ENCODE data around the gene HIGD1C.
A peak's percentile ranks its signal among the peaks of the same experiment; 100 is the strongest.
"Not testable (repeated sequence)": the region's sequence is repeated elsewhere in the genome, so short reads cannot be mapped to it uniquely, and the experiment has no call there.

Gene HIGD1C

DNA sequence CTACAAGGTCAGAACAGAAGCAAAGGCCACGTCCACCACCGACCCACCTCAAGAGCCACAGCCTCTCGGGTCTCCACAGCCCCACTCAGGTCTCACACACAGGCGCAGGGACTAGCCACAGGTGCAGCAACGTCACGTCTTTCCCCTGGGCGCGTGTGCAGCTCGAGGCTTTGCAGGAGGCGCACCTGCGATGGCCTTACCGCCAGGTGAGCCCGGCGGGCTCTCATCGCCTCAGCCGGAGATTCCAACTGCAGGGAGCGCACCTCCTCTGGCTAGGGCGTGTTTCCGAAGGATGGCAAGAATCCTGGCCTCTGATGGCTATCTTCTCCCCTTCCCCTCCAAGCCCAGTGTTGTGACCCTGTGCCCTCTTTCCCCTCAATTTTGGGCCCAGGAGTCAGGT, at the start of gene HIGD1C:
TSS of gene HIGD1C (plus strand) at position 35 of the 400 bp plus-strand sequence. CDS start 1,455 bp downstream, outside the sequence.
- DNase-seq = no peak

DNA sequence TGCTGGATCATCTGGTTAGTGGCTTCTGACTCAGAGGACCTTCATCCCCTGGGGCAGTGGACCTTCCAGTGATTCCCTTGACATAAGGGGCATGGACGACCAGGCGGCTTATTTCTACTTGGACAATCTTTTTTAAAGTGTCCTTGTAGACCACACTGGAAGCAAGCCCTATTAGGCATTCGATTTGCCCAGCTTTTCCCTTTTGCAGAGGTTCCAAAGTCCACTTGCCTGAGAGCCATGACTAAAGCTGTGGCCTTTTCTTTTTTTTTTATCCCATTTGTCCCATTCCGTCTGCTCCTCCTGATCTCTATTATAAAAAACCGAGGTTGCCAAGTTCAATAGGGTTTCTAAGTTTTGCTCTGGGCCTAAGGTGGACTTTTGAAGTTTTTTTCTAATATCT, 43.9 kb upstream of the HIGD1C start:
- not testable (repeated sequence) for DNase-seq

DNA sequence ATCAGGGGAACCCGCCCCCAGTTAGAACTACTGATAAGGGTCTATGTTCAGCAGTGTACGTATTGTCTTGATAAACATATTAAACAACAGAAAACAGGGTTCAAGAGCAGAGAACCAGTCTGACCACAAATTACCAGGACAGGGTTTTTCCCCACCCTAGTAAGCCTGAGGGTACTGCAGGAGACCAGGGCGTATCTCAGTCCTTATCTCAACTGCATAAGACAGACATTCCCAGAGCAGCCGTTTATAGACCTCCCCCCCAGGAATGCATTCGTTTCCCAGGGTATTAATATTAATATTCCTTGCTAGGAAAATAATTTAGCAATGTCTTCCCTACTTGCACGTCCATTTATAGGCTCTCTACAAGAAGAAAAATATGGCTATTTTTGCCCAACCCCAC, 40.0 kb upstream of the HIGD1C start:
- not testable (repeated sequence) for DNase-seq

DNA sequence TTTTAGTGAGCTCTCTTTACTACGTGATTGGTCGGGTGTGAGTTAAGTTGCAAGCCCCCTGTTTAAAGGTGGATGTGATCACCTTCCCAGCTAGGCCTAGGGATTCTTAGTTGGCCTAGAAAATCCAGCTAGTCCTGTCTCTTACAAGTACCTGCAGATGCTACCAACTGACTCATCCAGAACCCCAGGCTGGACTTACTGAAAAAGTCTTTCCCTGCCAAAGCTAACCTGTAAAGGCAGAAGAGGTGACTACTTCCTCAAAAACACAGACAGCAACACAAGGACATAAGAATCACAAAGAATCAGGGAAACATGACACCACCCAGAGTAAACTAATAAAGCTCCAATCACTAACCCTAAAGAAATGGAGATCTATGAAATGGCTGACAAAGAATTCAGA, 39.1 kb upstream of the HIGD1C start:
- no peak for DNase-seq

DNA sequence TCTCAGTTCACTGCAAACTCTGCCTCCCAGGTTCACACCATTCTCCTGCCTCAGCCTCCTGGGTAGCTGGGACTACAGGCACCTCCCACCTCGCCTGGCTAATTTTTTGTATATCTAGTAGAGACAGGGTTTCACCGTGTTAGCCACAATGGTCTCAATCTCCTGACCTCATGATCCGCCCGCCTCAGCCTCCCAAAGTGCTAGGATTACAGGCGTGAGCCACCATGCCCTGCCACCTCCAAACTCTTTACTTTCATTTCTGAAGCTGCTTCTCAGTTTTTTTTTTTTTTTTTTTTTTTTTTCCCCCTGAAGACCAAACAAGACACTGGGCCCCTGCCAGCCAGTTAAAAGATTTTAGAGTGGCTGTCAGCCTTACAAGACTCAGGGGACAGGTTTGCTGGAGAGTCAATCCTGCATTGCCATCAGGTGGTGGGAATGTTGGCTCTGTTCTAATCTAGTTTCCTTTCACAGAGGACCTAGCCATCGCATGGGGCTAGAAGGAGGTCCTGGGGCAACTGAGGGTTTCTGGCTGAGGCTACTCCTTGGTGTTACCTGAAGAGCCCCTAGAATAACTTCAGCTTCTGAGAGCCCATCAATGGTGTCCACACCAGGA, 37.4 kb upstream of the HIGD1C start:
- no peak for DNase-seq

DNA sequence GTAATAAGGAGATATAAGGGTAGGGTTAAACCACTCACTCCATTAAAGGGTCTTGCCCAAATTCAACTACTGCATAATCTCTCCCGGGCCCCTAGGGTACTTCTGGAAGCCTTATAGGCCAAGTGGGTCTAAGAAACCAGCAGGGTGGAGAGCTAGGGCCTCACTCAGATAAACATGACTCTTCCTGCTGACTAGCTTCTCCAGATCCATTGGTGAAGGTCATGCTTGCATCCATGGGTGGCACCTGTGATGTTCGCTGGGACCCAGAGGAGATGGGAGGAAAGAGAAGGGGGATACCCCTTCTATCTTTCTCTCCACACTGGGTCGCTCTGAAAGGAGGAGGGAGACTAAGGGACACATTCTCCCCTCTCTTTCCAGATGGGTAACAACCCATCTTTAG, 36.1 kb upstream of the HIGD1C start:
- DNase-seq = no peak

DNA sequence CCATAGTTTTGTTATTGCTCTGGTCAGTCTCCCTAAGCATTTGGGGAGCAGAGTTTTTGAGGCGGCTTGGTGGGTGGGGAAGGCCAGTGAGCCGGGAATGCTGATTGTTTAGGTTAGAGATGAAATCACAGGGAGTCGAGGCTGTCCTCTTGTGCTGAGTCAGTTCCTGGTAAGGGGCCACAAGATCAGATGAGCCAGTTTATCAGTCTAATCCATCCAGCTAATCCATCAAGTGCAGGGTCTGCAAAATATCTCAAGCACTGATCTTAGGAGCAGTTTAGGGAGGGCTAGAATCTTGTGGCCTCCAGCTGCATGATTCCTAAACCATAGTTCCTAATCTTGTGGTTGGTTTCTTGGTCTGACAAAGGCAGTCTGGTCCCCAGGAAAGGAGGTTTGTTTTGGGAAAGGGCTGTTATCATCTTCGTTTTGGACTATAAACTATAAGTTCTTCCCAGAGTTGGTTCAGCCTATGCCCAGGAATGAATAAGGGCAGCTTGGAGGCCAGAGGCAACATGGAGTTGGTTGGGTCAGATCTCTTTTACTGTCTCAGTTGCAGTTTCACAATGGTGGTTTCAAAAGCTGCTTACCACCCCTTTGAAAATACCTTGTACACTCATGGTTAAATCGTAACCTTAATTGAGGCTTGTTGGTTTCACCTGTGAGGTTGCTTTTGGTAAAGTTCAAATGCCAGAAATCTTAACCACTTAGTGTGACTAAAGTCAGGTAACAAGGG, 33.6 kb upstream of the HIGD1C start:
- DNase-seq = no peak

DNA sequence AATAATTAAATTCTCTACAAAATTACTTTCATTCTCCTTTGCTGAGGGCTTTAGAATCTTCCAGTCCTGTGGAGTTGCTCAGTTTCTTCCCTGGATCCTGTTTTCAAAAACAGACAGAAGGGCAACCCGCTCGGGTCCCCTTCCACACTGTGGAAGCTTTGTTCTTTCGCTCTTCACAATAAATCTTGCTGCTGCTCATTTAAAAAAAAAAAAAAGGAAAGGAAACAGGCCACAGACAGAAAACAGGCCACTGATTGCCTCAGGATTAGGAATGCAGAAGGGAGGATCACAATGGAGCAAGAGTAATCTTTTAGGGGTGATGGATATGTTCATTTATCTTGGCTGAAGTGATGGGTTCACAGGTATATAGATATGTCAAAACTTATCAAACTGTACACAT, 29.5 kb upstream of the HIGD1C start:
- DNase-seq = no peak

DNA sequence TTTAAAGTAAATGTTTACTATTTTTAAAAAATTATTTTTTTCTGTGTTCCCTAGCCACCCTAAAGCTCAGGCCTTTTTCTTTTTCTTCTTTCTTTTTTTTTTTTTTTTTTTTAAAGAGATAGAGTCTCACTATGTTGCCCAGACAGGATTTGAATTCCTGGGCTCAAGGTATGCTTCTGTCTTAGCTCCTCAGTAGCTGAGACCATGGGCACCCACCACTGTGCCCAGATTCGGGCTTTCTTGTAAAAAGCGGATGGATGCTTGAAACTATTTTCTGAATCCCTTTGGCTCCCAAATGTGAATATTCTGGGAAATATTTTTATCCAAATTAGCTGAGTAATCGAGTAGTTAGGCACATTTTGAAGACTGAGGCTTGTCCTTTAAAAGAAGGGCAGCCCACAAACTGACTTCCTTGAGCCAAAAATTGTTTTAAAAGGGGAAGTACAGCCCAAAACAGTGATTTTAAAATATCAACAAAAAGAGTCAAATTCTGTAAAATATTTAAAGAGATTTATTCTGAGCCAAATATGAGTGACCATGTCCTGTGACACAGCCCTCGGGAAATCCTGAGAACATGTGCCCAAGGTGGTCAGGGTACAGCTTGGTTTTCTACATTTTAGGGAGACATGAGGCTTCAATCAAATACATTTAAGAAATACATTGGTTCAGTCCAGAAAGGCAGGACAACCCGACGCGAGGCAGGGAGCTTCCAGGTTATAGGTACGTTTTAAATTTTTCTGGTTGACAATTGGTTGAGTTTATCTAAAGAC, 28.8 kb upstream of the HIGD1C start:
- no peak for DNase-seq

DNA sequence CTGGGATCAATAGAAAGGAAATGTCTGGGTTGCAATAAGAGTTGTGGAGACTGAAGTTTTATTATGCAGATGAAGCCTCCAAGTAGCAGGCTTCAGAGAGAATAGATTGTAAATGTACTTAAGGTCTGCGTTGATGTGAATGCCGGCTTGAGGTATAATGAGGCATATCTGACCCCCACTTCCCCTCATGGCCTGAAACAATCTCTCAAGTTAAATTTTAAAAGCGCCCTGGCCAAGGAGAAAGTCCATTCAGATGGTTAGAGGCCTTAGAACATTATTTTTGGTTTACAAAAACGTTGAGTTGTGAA, 28.3 kb upstream of the HIGD1C start:
- DNase-seq = no peak

DNA sequence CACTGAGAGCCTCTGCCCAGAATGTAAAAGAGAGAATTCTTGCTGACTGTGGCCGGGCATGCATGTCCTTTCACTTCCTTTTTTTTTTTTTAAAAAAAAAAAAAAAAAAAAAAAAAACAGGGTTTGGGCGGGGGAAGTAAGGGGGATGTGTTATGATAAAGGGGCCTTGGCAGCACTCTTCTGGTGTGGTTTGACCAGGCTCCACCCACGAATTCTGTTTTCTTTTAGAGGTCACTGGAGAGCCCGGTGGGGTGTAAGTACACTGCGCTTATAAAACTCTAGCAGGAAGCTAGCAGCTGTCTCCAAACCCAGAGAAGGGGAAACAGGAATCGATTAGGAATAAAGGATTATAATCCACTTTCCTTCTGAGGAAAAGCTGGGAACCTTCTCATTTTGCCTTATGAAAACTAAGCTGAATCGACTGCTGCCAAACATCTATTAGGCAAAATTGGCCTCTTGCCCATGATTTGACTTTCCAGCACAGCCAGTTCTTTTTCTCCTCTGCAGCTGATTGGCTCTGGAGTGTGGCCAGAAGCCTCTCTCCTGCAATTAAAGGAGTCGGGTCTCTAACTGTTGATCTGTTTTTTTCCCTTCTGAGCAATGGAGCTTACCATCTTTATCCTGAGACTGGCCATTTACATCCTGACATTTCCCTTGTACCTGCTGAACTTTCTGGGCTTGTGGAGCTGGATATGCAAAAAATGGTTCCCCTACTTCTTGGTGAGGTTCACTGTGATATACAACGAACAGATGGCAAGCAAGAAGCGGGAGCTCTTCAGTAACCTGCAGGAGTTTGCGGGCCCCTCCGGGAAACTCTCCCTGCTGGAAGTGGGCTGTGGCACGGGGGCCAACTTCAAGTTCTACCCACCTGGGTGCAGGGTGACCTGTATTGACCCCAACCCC, 27.7 kb upstream of the HIGD1C start:
- DNase-seq = peak; percentile 18

DNA sequence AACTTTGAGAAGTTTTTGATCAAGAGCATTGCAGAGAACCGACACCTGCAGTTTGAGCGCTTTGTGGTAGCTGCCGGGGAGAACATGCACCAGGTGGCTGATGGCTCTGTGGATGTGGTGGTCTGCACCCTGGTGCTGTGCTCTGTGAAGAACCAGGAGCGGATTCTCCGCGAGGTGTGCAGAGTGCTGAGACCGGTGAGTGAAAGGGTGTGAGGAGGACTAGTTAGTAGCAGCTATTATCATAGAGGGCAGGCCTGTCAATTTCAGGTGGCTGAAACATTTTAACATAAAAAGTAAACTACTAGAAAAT, 27.0 kb upstream of the HIGD1C start:
- DNase-seq = no peak

DNA sequence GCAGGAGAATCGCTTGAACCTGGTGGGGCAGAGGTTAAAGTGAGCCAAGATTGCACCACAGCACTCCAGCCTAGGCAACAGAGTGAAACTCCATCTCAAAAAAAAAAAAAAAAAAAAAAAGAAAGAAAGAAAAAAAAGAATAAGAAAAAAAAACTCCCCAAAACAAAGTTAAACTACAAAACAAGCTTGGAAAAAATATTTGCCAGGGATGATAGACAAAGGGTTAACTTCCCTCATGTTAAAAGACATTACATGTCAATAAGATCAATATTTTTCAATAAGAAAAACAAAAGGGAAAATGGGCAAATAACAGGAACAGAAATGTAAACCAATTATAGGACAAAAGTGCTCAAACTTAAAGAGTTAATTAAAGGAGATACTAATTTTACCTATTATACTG, 26.4 kb upstream of the HIGD1C start:
- no peak for DNase-seq

DNA sequence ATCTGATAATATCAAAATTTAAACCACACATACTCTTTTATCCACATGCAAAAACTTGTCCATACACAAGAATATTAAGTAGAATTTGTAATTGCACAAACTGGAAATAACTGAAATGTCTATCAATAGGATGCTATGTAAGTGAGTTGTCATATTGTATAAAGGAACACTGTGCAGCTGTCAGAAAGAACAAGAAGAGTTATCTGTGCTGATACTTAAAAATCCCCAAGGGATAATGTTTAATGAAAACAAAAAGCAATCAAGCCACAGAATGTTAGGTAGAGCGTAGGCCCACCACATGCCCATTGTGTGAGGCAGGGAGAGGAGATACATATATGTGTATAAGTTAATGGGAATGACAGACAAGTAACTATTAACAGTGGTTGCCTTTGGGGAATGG, 25.9 kb upstream of the HIGD1C start:
- no peak for DNase-seq

DNA sequence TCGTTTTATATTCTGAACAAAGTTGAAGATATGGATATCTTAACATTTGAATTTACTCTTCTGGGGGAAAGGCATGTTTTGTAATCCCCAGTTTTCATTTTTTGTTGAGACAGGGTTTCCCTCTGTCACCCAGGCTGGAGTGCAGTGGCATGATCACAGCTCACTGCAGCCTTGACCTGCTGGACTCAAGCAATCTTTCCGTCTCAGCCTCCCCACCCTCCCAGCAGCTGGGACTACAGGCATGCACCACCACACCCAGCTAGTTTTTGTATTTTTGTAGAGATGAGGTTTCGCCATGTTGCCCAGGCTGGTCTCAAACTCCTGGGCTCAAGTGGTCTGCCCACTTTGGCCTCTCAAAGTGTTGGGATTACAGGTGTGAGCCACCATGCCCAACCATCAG, 25.4 kb upstream of the HIGD1C start:
- DNase-seq = not testable (repeated sequence)

DNA sequence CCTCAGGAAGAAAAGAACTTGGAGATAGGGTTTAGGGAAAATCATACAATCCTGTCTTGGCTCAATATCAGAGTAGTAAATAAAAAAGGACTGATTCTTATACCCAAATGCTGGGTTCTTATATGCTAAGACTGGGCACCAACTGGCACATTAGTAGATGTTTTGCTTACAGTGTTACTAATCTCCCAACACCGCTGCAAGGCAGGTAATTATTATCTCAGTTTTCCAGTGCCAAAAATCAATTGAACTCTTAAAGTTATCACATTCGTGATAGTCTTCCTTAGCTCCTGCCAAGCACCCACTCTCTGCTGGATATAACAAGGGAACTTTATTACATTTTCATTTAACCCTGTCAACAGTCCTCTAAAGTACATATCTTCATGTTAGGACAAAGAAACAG, 25.0 kb upstream of the HIGD1C start:
- DNase-seq = no peak

DNA sequence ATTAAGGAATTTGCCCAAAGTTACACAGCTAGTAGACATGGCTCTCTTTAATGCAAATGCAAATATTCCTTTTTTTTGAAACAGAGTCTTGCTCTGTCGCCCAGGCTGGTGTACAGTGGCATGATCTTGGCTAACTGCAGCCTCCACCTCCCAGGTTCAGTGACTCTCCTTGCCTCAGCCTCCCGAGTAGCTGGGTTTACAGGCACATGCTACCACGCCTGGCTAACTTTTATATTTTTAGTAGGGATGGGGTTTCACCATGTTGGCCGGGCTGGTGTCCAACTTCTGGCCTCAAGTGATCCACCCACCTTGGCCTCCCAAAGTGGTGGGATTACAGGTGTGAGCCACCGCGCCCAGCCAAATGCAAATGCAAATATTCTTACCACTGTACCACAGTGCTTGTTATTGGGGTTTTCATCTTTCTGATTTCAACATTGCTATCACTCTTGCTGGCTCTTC, 24.5 kb upstream of the HIGD1C start:
- DNase-seq = no peak

DNA sequence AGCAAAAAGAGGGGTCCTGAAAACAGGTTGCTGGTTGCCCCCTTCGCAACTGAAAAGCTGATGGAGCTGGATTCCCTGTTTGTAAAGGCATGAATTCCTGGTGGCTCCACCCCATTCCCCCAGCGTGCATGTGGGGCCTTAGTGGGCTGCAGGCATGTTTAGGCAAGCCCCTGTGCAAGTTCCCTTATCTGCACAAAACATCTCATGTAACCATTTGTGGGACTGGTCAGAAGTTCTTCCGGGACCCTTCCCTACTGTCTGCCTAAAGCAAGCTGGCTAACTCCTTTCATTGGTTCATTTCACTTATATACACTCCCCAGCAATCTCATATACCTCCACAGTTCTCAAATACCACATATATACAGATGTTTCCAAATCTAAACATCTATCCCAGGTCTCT, 24.0 kb upstream of the HIGD1C start:
- no peak for DNase-seq

DNA sequence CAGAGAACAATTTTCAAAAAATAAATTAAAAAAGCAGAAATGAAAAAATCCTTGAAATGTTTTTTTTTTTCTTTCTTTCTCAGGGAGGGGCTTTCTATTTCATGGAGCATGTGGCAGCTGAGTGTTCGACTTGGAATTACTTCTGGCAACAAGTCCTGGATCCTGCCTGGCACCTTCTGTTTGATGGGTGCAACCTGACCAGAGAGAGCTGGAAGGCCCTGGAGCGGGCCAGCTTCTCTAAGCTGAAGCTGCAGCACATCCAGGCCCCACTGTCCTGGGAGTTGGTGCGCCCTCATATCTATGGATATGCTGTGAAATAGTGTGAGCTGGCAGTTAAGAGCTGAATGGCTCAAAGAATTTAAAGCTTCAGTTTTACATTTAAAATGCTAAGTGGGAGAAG, 22.5 kb upstream of the HIGD1C start:
- no peak for DNase-seq

DNA sequence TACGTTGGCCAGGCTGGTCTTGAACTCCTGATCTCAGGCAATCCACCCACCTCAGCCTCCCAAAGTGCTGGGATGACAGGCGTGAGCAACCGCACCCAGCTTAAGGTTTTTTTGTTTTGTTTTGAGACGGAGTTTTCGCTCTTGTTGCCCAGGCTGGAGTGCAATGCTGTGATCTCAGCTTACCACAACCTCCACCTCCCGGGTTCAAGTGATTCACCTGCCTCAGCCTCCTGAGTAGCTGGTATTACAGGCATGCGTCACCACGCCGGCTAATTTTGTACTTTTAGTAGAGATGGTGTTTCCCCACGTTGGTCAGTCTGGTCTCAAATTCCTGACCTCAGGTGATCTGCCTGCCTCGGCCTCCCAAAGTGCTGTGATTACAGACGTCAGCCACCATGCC, 21.9 kb upstream of the HIGD1C start:
- not testable (repeated sequence) for DNase-seq

DNA sequence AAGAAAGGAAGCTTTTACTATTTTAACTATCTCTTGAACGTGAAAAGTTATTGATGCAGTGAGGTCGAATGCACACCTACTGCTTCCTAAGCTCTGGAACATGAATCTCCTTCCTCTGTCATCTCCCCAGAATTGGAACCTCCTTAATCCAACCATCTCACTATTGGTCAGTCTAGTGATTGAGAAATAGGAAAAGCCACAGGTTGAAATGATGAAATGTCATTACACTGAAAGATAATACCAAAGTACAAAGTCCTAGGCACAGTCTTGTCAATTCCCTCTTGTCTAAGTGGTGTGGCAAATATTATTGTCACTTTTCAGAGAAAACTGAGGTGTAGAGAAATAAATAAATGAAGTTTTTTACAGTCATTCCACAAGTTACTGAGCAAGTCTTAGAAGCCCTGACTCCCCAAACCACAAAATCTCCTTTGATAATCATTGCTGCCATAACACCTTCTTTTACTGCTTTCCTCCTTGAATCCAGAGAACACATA, 19.5 kb upstream of the HIGD1C start:
- DNase-seq = no peak

DNA sequence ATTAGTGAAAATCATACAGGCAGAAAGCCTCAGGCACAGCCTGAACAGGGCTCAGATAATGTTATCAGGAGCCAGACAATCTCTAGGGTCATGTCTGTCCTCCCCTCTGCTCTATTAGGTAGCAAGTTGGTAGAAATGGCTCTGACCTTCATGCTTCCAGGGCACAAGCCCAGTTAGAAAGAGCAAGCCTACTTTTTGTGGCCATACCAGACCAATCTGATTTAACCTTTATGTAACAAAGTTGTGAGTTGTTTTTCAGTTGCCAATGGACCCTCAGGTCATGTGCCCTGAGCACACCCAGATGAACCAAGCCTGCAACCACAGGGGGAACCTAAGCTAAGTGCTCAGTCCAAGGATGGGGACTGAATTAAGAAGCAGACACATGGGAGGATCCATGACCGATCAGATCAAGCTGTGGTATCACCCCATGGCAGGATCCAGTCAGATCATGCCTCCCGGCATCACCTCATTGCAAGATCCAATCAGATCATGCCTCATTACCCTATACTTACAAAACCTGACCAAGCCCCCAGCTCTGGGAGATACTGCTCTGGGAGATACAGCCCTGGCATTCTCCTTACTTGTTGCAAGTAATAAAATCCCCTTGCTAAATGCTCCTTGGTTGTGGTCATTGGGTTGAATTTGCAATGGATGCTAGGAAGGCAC, 18.8 kb upstream of the HIGD1C start:
- no peak for DNase-seq

Measured in stimulated activated CD4-positive, alpha-beta T cell treated with anti-CD3 and anti-CD28 coated beads, Interleukin-15, amount 100 ng/mL, for 24 hours (primary cell).